BE2C (cell line): ENCODE measurements around the gene MAP1LC3B2.
"Not testable (repeated sequence)": the region's sequence is repeated elsewhere in the genome, so short reads cannot be mapped to it uniquely, and the experiment has no call there.

ENCODE experiments used
- DNase-seq: peaks from one replicate; pipeline ENCODE4 v3.0.0-alpha.2; 2020
- H3K27me3 ChIP-seq: fragments of 250-450 bp; sonication (Bioruptor Pico); 2 replicates; pipeline ENCODE4 v1.5.1; 2020; ENCODE audit warnings: mild to moderate bottlenecking
- H3K36me3 ChIP-seq: fragments of 250-450 bp; sonication (Bioruptor Pico); 2 replicates; pipeline ENCODE4 v1.5.1; 2020; ENCODE audit warnings: mild to moderate bottlenecking
- H3K4me1 ChIP-seq: fragments of 250-450 bp; sonication (Bioruptor Pico); 2 replicates; pipeline ENCODE4 v1.5.1; 2020
- H3K4me3 ChIP-seq: 2 replicates; pipeline ENCODE4 v1.5.1; 2011; ENCODE audit warnings: low read depth, low read length
- H3K9me3 ChIP-seq: fragments of 250-450 bp; sonication (Bioruptor Pico); 2 replicates; pipeline ENCODE4 v1.5.1; 2020
- CTCF ChIP-seq: IDR thresholded peaks from 2 replicates; pipeline ENCODE4 v1.5.1; 2012; ENCODE audit warnings: mild to moderate bottlenecking, low read depth, low read length

The MAP1LC3B2 gene

GRCh38 chr12:116558280-116559161 lies 660 bp upstream of the MAP1LC3B2 start:
- DNase-seq = no peak
- H3K9me3 ChIP-seq = no peaks in the 10 kb centered on the region
- no peak for TF ChIP-seq CTCF
- no peaks in the 10 kb centered on the region; the same call in none of the 2 replicates for H3K4me1 ChIP-seq
- no peaks in the 10 kb centered on the region for H3K27me3 ChIP-seq
- no peaks in the 10 kb centered on the region for H3K36me3 ChIP-seq
- H3K4me3 ChIP-seq = no peak overlapping the region

DNA sequence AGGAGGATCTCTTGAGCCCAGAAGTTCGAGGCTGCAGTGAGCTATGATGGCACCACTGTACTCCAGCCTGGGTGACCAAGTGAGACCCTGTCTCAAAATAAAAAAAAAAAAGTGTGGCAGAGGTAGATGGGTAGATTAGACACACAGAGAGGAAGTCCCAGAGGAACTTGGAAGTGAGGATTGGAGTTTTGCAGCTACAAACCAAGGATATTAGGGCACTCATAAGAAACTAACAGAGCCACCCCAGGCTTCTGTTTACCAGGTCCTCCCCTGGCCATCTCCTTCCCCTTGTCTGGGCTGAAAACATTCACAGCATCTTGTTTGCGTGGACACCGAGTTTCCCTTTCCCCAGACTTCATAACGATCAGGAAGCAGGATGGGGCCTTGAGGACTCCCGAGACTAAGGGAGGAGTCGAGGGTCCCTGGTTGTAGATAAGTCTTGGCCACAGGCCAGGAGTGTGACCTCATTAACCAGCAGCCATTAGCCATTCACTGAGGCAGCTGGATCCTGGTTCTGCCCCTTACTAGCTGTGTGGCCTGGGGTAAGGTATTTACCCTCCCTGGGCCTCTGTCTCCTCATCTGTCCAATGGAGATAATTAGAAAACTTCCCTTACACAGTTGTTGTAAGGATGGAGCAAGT lies 2.1 kb downstream of the MAP1LC3B2 start:
- TF ChIP-seq CTCF = no peak
- Histone ChIP-seq H3K4me1 (no peaks in the 10 kb centered on the region; the same call in none of the 2 replicates), H3K9me3 (no peaks in the 10 kb centered on the region), H3K36me3 (no peaks in the 10 kb centered on the region), H3K27me3 (no peaks in the 10 kb centered on the region), H3K4me3 (no peak overlapping the region)
- DNase-seq = peak; percentile 52

DNA sequence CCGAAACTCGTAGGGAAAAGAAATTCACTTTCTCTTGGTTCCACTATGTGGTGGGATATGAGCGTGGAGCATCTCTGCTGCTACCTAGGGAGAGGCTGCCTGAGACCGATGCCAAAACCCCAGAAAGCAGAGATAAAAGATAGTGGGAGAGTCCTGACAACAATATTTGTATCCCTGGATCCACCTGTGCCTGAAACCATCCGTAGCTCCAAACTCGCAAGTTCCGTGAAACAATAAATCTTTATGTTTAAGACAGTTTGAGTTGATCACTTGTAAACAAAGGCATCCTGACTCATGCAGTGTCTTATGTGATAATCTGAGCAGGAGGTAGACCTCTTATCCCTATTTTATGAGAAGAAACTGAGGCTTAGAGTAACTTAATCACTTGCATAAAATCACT lies 2.9 kb downstream of the MAP1LC3B2 start:
- no peaks in the 10 kb centered on the region for H3K27me3 ChIP-seq
- H3K9me3 ChIP-seq = no peaks in the 10 kb centered on the region
- no peak for DNase-seq
- H3K4me3 ChIP-seq = no peak overlapping the region
- H3K4me1 ChIP-seq = no peaks in the 10 kb centered on the region; the same call in none of the 2 replicates
- TF ChIP-seq CTCF = no peak
- no peaks in the 10 kb centered on the region for H3K36me3 ChIP-seq

DNA sequence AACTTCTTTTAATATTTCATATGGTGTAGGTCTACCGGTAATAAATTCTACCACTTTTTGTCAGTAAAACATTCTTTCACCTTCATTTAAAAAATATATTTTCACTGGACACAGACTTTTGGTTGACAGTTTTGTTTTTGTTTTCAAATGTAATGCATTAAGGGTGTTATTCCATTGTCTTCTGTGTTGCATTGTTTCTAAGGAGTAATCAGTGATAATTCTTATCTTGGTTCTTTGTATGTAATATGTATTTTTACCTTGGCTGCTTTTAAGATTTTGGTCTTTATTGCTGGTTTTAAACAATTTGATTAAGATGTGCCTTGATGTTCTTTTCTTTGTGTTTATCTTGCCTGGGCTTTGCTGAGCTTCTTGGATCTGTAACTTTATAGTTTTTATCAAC lies 4.1 kb downstream of the MAP1LC3B2 start:
- no peak for DNase-seq
- Histone ChIP-seq H3K4me1 (no peaks in the 10 kb centered on the region; the same call in none of the 2 replicates), H3K36me3 (no peaks in the 10 kb centered on the region), H3K27me3 (no peaks in the 10 kb centered on the region), H3K9me3 (no peaks in the 10 kb centered on the region), H3K4me3 (no peak overlapping the region)
- no peak for TF ChIP-seq CTCF

DNA sequence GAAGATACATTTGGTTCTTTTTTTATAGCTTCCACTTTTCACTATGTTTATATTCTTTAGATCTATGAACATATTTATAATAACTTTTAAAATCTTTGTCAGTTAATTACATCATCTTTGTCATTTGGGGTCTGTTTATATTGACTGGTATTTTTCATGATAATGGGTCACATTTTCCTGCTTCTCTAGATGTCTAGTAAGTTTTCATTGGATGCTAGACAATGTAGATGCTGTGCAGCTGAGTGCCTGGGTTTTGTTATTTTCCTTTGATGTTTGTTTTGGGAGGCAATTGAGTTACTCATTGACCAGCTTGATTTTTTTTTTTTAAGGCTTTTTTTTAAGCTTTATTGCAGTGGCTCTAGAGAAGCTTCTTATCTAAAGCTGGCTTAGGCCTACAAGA lies 4.9 kb downstream of the MAP1LC3B2 start:
- Histone ChIP-seq H3K9me3 (no peaks in the 10 kb centered on the region), H3K4me3 (no peak overlapping the region), H3K36me3 (no peaks in the 10 kb centered on the region), H3K27me3 (no peaks in the 10 kb centered on the region), H3K4me1 (no peaks in the 10 kb centered on the region; the same call in none of the 2 replicates)
- TF ChIP-seq CTCF = no peak
- no peak for DNase-seq

DNA sequence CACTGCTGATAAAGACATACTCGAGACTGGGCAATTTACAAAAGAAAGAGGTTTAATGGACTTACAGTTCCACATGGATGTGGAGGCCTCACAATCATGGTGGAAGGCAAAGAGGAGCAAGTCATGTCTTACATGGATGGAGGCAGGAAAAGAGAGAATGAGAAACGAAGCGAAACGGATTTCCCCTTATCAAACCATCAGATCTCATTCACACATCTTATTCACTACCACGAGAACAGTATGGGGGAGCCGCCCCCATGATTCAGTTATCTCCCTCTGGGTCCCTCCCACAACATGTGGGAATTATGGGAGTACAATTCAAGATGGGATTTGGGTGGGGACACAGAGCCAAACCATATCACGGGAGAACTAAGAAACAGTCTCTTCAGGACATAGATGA lies 6.0 kb downstream of the MAP1LC3B2 start:
- H3K4me3 ChIP-seq, DNase-seq: not testable (repeated sequence)

More for the DNA sequence above, 6.0 kb downstream of the MAP1LC3B2 start:
- not testable (repeated sequence) for H3K4me1 ChIP-seq, H3K36me3 ChIP-seq, H3K9me3 ChIP-seq, H3K27me3 ChIP-seq
